GM19099 (cell line): ENCODE data around the gene ACADSB.

ENCODE experiments used
- POLR2A ChIP-seq: IDR thresholded peaks from 3 replicates; pipeline ENCODE4 v1.6.1; 2011; ENCODE audit warnings: low read depth; ENCODE audit not compliant: insufficient read length; ENCODE audit errors: extremely low read depth

The ACADSB gene

GRCh38 chr10:123019264-123019663 is 10.5 kb downstream of the ACADSB start:
- no peak for TF ChIP-seq POLR2A

- no peak for TF ChIP-seq POLR2A
Measured at GRCh38 chr10:123019941-123020703, 11.3 kb downstream of the ACADSB start.

GRCh38 chr10:123021517-123021916 is 12.7 kb downstream of the ACADSB start:
- TF ChIP-seq POLR2A: no peak

GRCh38 chr10:123024540-123024939 is 15.7 kb downstream of the ACADSB start:
- no peak for TF ChIP-seq POLR2A

- TF ChIP-seq POLR2A: no peak
Measured at GRCh38 chr10:123026302-123026701, 17.5 kb downstream of the ACADSB start.

GRCh38 chr10:123027861-123028260 is 19.1 kb downstream of the ACADSB start:
- no peak for TF ChIP-seq POLR2A

- no peak for TF ChIP-seq POLR2A
Measured at GRCh38 chr10:123031124-123031523, 22.3 kb downstream of the ACADSB start.

- TF ChIP-seq POLR2A: no peak
Measured at GRCh38 chr10:123034332-123034731, 25.5 kb downstream of the ACADSB start.

- no peak for TF ChIP-seq POLR2A
Measured at GRCh38 chr10:123035467-123036086, 26.8 kb downstream of the ACADSB start.

- no peak for TF ChIP-seq POLR2A
Measured at GRCh38 chr10:123038782-123039631, 30.2 kb downstream of the ACADSB start.

GRCh38 chr10:123039632-123039930 is 30.8 kb downstream of the ACADSB start:
- no peak for TF ChIP-seq POLR2A

GRCh38 chr10:123042708-123043408 is 34.1 kb downstream of the ACADSB start:
- no peak for TF ChIP-seq POLR2A

GRCh38 chr10:123043409-123043925 is 34.7 kb downstream of the ACADSB start:
- no peak for TF ChIP-seq POLR2A

GRCh38 chr10:123044391-123044790 is 35.6 kb downstream of the ACADSB start:
- TF ChIP-seq POLR2A: no peak
